ENCODE results near the gene PLA2G4E.

Gene PLA2G4E

GRCh38 chr15:42020713-42021273 lies at the start of gene PLA2G4E:
Gene PLA2G4E, minus strand, starts transcription at chr15:42021042. Its CDS starts 12 bp downstream, at chr15:42021030.
- in situ Hi-C loops (cut with HindIII; ENCODE audit: low sequenced_read_pairs): no loop called here

GRCh38 chr15:42070279-42070975 lies 49.6 kb upstream of the PLA2G4E start:
- in situ Hi-C loops (cut with HindIII; ENCODE audit: low sequenced_read_pairs): no loop called here

- in situ Hi-C loops (cut with HindIII; ENCODE audit: low sequenced_read_pairs): no loop called here
Observed at GRCh38 chr15:42069496-42070278, 48.8 kb upstream of the PLA2G4E start.

- in situ Hi-C loops (cut with HindIII; ENCODE audit: low sequenced_read_pairs): no loop called here
Observed at GRCh38 chr15:42069025-42069424, 48.2 kb upstream of the PLA2G4E start.

GRCh38 chr15:42068601-42069000 lies 47.8 kb upstream of the PLA2G4E start:
- in situ Hi-C loops (cut with HindIII; ENCODE audit: low sequenced_read_pairs): no loop called here

DNA sequence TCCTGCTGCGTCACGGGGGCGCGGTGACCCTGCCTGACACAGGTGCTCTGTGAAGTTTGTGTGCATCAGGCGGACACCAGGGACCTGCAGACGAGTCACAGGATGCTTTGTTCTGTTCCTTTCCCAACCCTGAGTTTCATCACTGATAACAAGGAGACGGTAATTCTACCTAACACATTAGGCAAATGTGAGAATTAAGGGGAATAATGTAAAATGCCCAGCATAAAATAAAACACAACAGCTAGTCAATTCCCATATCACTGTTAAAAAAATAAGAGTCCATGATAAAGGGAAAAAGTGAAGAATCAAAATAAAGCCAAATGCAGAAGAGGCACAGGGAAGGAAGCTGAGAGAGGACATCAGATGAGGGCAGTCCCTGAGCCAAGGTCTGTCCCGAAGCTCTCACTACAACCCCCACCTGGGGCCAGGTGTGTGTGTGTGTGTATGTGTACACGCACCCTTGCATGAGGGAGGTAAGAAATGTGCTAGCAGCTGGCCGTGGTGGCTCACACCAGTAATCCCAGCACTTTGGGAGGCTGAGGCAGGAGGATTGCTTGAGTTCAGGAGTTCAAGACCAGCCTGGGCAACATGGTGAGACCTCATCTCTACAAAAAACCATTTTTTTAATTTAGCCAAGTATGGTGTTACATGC lies 46.0 kb upstream of the PLA2G4E start:
- in situ Hi-C loops (cut with HindIII; ENCODE audit: low sequenced_read_pairs): no loop called here

GRCh38 chr15:42065468-42065867 lies 44.6 kb upstream of the PLA2G4E start:
- in situ Hi-C loops (cut with HindIII; ENCODE audit: low sequenced_read_pairs): no loop called here

DNA sequence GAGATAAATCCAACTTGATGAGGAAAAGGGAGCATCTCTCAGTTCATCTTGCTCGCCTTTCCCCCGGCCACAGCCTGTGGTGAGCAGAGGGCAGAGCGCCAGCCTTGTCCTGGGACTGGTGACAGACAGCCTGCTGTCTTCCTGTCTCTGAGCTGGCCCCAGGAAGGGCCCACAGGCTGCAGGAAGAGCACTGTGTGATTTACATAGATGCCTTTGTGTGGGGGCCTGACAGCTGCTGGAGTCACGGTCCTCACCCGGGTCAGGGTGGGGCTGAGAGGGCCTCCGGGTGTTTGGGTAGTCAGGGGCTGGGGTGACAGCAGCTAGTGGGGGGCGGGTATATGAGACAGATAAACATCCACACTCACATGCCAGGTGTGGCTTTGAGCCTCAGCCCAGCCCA lies 44.2 kb upstream of the PLA2G4E start:
- in situ Hi-C loops (cut with HindIII; ENCODE audit: low sequenced_read_pairs): no loop called here

DNA sequence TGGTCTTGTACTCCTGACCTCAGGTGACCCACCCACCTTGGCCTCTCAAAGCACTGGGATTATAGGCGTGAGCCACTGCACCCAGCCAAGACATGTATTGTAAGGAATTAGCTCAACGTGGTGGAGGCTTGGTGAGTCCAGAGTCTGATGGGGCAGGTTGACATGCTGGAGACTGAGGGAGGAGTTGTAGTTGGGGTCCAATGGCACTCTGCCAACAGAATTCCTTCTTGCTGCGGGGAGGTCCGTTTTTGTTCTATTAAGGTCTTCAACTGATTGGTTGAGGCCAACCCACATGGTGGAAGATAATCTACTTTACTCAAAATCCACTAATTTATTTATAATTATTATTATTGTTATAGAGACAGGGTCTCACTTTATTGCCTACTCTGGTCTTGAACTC lies 43.4 kb upstream of the PLA2G4E start:
- in situ Hi-C loops (cut with HindIII; ENCODE audit: low sequenced_read_pairs): no loop called here

- in situ Hi-C loops (cut with HindIII; ENCODE audit: low sequenced_read_pairs): no loop called here
Observed at GRCh38 chr15:42063122-42063848, 42.4 kb upstream of the PLA2G4E start.

- in situ Hi-C loops (cut with HindIII; ENCODE audit: low sequenced_read_pairs): no loop called here
Observed at GRCh38 chr15:42062284-42062806, 41.5 kb upstream of the PLA2G4E start.

DNA sequence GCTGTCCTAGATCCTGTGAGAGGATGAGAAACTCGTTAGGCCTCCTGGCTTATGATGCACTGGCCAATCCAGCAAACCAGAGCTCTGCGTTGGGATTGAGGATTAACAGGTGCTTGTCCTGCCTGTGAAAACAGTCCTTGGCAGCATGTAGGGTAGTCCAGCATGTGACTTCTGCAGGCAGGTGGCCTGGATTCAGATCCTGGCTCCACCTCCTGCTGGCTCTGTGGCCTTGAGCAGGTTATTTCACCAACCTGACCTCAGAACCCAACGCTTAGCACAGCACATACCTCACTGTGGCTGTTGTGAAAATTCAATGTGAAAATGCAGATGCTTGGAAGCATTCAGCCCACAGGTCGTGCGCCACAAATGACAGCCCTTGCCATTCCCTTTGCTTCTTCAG lies 40.0 kb upstream of the PLA2G4E start:
- in situ Hi-C loops (cut with HindIII; ENCODE audit: low sequenced_read_pairs): no loop called here

- in situ Hi-C loops (cut with HindIII; ENCODE audit: low sequenced_read_pairs): no loop called here
Observed at GRCh38 chr15:42060477-42060763, 39.6 kb upstream of the PLA2G4E start.

DNA sequence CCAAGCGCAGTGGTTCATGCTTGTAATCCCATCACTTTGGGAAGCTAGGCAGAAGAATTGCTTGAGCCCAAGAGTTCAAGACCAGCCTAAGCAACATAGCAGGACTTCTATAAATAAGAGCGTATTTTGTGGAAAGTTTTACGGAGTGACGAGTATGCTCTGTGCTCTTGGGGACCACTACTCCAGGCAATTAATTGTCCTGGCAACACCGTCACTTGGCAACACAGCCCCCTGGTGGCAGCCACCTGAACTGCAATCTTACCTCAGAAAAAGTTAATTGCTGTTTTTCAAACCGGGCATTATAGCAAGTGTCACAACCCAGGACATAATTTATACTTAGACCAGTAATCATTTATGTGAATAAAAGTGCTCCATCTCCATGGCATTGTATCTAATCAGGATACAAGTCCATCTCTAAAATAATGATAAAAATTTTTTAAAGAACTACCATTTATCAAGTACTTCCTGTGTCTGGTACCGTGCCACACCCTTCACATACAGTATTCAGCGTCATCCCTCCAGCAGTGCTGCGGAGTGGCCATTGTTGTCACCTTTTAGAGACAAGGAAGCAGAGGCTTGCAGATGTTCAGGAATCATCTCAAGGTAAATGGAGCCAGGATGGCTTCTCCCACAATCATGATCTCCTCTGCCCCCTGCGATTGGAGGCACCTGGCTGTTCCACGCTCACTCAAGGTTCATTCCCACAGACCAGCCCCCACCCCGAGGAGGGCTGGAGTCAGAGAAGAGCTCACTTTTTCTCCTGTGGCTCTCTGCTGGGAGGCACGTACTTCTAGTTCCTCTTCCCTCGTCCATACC lies 39.0 kb upstream of the PLA2G4E start:
- in situ Hi-C loops (cut with HindIII; ENCODE audit: low sequenced_read_pairs): no loop called here

DNA sequence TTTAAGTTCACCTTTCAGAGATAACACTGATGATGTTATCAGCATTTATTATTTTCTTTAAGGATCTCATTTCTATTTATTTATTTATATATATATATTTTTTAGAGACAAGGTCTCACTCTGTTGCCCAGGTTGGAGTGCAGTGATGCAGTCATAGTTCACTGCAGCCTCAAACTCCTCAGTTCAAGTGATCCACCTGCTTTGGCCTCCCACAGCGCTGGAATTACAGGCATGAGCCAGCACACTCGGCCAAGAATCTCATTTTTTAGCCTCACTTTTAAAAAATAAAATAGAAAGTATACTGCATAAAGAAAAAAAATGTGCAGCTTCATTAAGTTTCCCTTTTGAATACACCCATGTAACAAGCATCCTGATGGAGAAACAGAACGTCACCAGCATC lies 37.9 kb upstream of the PLA2G4E start:
- in situ Hi-C loops (cut with HindIII; ENCODE audit: low sequenced_read_pairs): no loop called here

DNA sequence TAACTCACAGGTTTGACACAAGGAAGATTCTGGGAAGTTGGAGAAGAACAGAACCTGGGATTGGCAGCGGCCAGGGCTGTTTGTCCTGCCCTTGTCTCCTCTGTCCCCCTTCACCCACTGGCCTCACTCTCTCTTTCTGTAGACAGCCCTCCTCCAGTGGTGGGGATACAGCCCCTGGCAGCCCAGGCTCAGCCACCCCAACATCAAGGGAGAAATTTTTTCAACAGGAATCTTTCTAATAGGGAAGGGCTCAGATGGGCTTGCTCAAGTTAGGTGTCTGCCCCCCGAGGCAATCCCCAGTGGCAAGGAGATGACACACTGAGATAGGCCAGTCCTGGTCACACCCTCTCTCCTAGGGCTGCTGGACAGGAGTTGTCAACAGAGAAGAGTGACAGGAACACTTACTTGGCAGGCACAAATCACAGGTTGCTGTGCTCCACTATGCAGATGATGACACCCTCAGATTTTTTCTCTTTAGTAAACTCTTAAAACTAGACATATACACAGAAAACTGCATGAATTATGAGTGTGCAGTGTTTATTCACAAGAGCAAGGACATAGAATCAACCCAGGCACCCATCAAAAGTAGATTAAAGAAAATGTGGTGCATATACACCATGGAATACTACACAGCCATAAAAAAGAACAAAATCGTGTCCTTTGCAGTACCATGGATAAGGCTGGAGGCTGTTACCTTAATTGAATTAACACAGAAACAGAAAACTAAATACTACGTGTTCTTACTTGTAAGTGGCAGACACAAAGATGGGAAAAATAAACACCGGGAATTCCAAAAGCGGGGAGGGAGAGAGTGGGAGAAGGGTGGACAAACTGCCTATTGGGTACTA lies 37.2 kb upstream of the PLA2G4E start:
- in situ Hi-C loops (cut with HindIII; ENCODE audit: low sequenced_read_pairs): no loop called here

DNA sequence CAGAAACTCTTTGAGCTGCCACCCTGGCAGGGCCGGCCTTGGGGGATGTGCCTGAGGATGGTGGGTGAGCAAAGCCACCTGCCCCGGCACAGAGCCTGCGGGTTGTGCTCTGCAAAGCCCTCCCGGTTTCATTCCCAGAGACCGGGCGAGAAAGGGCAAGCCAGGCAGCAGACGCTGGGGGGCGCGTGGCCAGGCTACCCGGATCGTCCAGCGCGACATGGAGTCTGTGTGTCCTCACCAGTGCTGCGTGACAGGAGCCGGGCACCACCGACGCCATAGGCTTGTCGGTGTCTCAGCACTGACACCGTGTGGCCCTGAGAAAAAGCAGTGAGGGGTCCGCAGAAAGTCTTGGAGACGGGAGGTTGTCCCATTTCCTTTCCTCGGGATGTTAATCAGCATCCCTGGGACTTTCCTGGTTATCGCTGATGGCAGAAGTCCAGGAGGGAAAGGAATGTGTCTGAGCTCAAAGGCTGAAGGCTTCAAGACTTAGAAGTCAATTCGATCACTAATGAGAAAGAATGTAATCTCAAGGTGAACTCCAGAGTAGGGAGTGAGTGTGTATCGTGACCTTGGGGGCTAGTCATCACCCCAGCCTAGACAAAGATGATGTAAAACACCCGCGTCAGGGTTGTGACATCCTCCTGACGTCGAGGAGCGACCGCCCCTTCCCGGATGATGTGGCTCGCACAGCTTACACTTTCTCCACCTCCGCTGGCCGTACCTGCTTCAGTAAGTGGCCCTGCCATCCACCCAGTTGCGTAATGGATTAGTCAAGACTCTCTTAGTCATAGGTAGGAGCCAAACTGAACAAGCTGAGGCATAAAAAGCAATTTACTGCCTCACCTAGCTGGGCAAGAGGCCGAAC lies 36.3 kb upstream of the PLA2G4E start:
- in situ Hi-C loops (cut with HindIII; ENCODE audit: low sequenced_read_pairs): no loop called here

- in situ Hi-C loops (cut with HindIII; ENCODE audit: low sequenced_read_pairs): loop anchor here (5.0 kb wide), 1 partner anchor 47 kb away; no protein-coding TSS in a partner anchor
Observed at GRCh38 chr15:42053914-42054313, 33.1 kb upstream of the PLA2G4E start.

All from endothelial cell of hepatic sinusoid (primary cell).